OCI-LY3 (cell line): ENCODE data around the gene NOS1AP.
A peak's percentile ranks its signal among the peaks of the same experiment; 100 is the strongest.

Experiments used
- H2AFZ ChIP-seq: fragments of 200-600, 300-600 bp; shearing (Covaris generic); 2 replicates; pipeline ENCODE4 v1.6.0; 2014; ENCODE audit warnings: antibody characterized with exemption, low read depth, low read length
- H3K27ac ChIP-seq: fragments of 200-600, 300-600 bp; sonication (generic); 2 replicates; pipeline ENCODE4 v1.5.1; 2014; ENCODE audit warnings: mild to moderate bottlenecking, low read length, moderate library complexity, mixed read lengths
- H3K27me3 ChIP-seq: fragments of 200-600, 300-600 bp; sonication (generic); 2 replicates; pipeline ENCODE4 v1.6.1; 2014; ENCODE audit warnings: low read depth, low read length, mixed read lengths
- H3K36me3 ChIP-seq: fragments of 200-600, 300-600 bp; sonication (generic); replicated peaks from 2 replicates; pipeline ENCODE3; 2014; ENCODE audit warnings: low read depth, low read length, mixed read lengths
- H3K4me1 ChIP-seq: fragments of 300-600, 200-600 bp; sonication (generic); 2 replicates; pipeline ENCODE4 v1.6.1; 2014; ENCODE audit warnings: low read length, mixed read lengths
- H3K4me2 ChIP-seq: fragments of 200-600, 300-600 bp; sonication (generic); 2 replicates; pipeline ENCODE4 v1.6.1; 2014; ENCODE audit warnings: low read length, mixed read lengths
- H3K4me3 ChIP-seq: fragments of 300-600, 200-600 bp; sonication (generic); 2 replicates; pipeline ENCODE4 v1.5.1; 2014; ENCODE audit warnings: antibody characterized with exemption, mild to moderate bottlenecking, low read length, moderate library complexity
- H3K79me2 ChIP-seq: fragments of 300-600, 200-600 bp; shearing (Covaris generic); 2 replicates; pipeline ENCODE4 v1.6.1; 2014; ENCODE audit warnings: mild to moderate bottlenecking, low read length, mixed read lengths
- H3K9ac ChIP-seq: fragments of 300-600, 200-600 bp; shearing (Covaris generic); 2 replicates; pipeline ENCODE4 v1.6.0; 2014; ENCODE audit warnings: mild to moderate bottlenecking, low read length, moderate library complexity
- H3K9me3 ChIP-seq: fragments of 200-600, 300-600 bp; shearing (Covaris generic); 2 replicates; pipeline ENCODE4 v1.6.1; 2014; ENCODE audit warnings: low read length, mixed read lengths; ENCODE audit not compliant: insufficient read depth
- H4K20me1 ChIP-seq: fragments of 200-600, 300-600 bp; sonication (generic); 2 replicates; pipeline ENCODE4 v1.6.1; 2016; ENCODE audit warnings: low read length, mixed read lengths; ENCODE audit not compliant: insufficient read depth
- EZH2phosphoT487 ChIP-seq: fragments of 200-600 bp; shearing (Covaris generic); IDR thresholded peaks from 2 replicates; pipeline ENCODE4 v1.6.1; 2018; ENCODE audit warnings: antibody characterized with exemption, mixed run types, low read depth
- TF ChIP-seq, protein P1 (sequence below): fragments of 200-600, 300-600 bp; sonication (generic); IDR thresholded peaks from 2 replicates; pipeline ENCODE4 v1.5.1; 2014; ENCODE audit warnings: antibody characterized with exemption, low read length, low read depth

Gene NOS1AP

DNA sequence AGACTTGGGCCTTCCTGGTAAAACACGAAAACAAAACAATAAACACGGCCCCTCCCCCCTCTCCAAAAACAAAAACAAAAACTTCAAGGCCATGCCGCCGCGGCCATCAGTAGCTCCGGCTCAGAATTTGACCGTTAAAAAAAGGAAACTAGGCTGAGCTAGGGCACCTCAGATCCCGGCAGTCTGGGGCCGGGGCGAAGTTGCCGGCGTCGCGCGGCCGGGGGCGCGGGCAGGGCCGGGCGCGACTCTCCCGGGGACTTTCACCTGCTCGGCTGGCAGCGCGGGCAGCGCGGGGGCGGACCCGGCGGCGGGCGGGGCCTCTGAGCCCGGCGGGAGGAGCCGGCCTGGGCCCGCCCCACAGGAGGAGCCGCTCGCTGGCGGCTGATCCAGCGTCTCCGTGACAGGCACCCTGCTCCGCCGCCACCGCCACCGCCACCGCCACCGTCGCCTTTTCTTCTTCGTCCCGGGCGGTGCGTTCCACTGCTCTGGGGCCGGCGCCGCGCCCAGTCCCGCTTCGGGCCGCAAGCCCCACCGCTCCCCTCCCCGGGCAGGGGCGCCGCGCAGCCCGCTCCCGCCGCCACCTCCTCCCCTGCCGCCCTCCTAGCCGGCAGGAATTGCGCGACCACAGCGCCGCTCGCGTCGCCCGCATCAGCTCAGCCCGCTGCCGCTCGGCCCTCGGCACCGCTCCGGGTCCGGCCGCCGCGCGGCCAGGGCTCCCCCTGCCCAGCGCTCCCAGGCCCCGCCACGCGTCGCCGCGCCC is at the start of gene NOS1AP:
Gene NOS1AP (plus strand): TSS at position 358 of the 760 bp plus-strand sequence. CDS start 487 bp downstream, outside the sequence.
- Histone ChIP-seq H3K4me1 (no peaks in the 10 kb centered on the region), H3K9ac (no peak within 1 kb of the TSS; the same call in 1 of the 2 replicates), H2AFZ (peak within 1 kb of the TSS; percentile 40; the same call in 1 of the 2 replicates), H3K36me3 (no peaks in the 10 kb centered on the region), H3K4me2 (peak within 1 kb of the TSS; percentile 88), H3K79me2 (no peaks in the 10 kb centered on the region), H4K20me1 (no peaks in the 10 kb centered on the region), H3K4me3 (peak within 1 kb of the TSS; percentile 78), H3K27me3 (peaks cover 72% of the 10 kb centered on the region), H3K9me3 (no peaks in the 10 kb centered on the region), H3K27ac (no peak within 1 kb of the TSS)
- TF ChIP-seq, protein P1, sequence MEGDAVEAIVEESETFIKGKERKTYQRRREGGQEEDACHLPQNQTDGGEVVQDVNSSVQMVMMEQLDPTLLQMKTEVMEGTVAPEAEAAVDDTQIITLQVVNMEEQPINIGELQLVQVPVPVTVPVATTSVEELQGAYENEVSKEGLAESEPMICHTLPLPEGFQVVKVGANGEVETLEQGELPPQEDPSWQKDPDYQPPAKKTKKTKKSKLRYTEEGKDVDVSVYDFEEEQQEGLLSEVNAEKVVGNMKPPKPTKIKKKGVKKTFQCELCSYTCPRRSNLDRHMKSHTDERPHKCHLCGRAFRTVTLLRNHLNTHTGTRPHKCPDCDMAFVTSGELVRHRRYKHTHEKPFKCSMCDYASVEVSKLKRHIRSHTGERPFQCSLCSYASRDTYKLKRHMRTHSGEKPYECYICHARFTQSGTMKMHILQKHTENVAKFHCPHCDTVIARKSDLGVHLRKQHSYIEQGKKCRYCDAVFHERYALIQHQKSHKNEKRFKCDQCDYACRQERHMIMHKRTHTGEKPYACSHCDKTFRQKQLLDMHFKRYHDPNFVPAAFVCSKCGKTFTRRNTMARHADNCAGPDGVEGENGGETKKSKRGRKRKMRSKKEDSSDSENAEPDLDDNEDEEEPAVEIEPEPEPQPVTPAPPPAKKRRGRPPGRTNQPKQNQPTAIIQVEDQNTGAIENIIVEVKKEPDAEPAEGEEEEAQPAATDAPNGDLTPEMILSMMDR = no peak
- TF ChIP-seq EZH2phosphoT487 = no peak

DNA sequence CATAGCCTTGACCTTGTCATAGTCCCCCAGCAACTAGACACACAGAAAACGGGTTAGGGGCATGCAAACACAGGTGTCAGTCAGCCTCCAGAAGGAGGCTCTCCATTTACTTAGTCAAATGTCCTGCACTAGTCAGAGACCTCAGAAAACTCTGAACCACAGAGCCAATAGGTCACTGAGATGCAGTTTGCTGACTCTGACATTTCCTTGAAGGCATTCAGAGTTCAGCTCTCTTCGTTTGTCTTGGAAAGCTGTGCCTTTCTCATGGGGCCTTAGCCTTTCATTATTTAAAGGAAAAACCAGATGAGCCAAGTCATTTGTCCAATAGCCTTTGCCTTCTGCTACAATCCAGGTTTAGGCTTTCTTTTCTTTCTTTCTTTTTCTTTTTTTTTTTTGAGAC is 49.3 kb upstream of the NOS1AP start:
- no peaks in the 10 kb centered on the region for H4K20me1 ChIP-seq
- H3K27ac ChIP-seq = no peak overlapping the region
- peaks cover 27% of the 10 kb centered on the region for H3K27me3 ChIP-seq
- H3K4me1 ChIP-seq = peaks cover 17% of the 10 kb centered on the region
- TF ChIP-seq, protein P1 = no peak
- no peak for TF ChIP-seq EZH2phosphoT487
- no peaks in the 10 kb centered on the region for H3K79me2 ChIP-seq
- no peaks in the 10 kb centered on the region for H3K9me3 ChIP-seq
- no peak overlapping the region for H3K4me2 ChIP-seq
- no peak overlapping the region for H3K9ac ChIP-seq
- no peaks in the 10 kb centered on the region for H3K36me3 ChIP-seq
- no peak overlapping the region for H3K4me3 ChIP-seq
- no peak overlapping the region for H2AFZ ChIP-seq

DNA sequence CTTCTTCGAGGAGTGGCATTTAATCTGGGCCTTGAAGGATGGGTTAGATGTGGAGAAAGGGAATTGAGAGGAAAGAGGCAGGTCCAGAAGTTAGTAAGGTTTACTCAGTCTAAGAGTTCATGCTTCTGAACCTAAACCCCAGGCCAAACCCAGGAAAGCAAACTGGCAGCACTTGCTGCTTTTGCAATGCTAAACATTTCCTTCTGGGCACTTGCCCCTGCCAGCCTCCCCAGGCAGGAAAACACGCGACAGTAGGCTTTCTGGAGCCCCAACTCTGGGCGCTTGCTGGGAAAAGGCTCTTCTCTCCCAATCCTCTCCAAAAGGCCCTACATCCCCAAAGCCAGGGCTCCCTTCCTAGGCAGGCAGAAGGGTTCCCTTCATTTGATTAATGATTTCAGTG is 48.4 kb upstream of the NOS1AP start:
- Histone ChIP-seq H3K36me3 (no peaks in the 10 kb centered on the region), H2AFZ (no peak overlapping the region), H4K20me1 (no peaks in the 10 kb centered on the region), H3K27ac (no peak overlapping the region), H3K79me2 (no peaks in the 10 kb centered on the region), H3K4me2 (no peak overlapping the region), H3K4me3 (no peak overlapping the region), H3K27me3 (peaks cover 23% of the 10 kb centered on the region), H3K4me1 (peaks cover 17% of the 10 kb centered on the region), H3K9me3 (peaks cover 1% of the 10 kb centered on the region; the same call in 1 of the 2 replicates), H3K9ac (no peak overlapping the region)
- TF ChIP-seq, protein P1 = no peak
- no peak for TF ChIP-seq EZH2phosphoT487

DNA sequence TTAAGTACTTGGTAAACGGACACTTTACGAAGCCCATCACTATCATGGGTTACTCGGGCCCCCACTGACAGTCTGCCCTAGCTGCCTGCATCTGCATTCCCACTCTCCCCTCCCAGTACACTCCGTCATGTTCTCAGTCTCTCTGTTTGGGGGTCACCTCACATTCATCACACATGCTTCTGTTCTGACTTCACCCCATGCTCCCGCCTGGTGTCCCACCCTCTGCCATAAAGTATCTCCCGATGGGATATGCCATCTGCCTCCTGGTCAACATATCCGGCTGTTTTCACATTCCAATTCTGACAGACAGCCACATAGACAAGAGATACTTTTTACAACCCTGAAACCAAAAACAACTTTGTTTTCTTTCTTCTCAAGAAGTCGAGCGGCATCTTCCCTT is 46.9 kb upstream of the NOS1AP start:
- H3K36me3 ChIP-seq = no peaks in the 10 kb centered on the region
- no peak overlapping the region for H3K27ac ChIP-seq
- H3K9ac ChIP-seq = no peak overlapping the region
- peaks cover 14% of the 10 kb centered on the region; the same call in 1 of the 2 replicates for H3K9me3 ChIP-seq
- peaks cover 17% of the 10 kb centered on the region for H3K4me1 ChIP-seq
- peaks cover 20% of the 10 kb centered on the region for H3K27me3 ChIP-seq
- no peak overlapping the region for H2AFZ ChIP-seq
- H3K4me3 ChIP-seq = no peak overlapping the region
- no peaks in the 10 kb centered on the region for H4K20me1 ChIP-seq
- no peak for TF ChIP-seq EZH2phosphoT487
- TF ChIP-seq, protein P1 = no peak
- no peak overlapping the region for H3K4me2 ChIP-seq
- H3K79me2 ChIP-seq = no peaks in the 10 kb centered on the region
